DND-41 (cell line): ENCODE measurements around the gene RAB11FIP3.

Source experiments
- CTCF ChIP-seq: IDR thresholded peaks from 2 replicates; pipeline ENCODE4 v1.5.1; 2012; ENCODE audit warnings: borderline replicate concordance, low read length, moderate library complexity, mild to moderate bottlenecking; ENCODE audit not compliant: poor library complexity, severe bottlenecking; ENCODE audit errors: extremely low read depth
- EZH2 ChIP-seq: IDR thresholded peaks from 3 replicates; pipeline ENCODE4 v1.6.1; 2012; ENCODE audit warnings: borderline replicate concordance, low read depth, mild to moderate bottlenecking, moderate library complexity, low read length, inconsistent platforms; ENCODE audit not compliant: severe bottlenecking

GRCh38 chr16:398561-399339 lies 26.7 kb upstream of the RAB11FIP3 start:
- TF ChIP-seq CTCF (no peak), EZH2 (no peak)
